ENCODE measurements around the gene NAE1. TPM values are rescaled to one million over a fixed set of nuclear protein-coding genes. Genes with fewer than 3 reads are reported as not detected.

The NAE1 gene
- total RNA-seq, 1 experiment from 2014 or later, result 65.7 TPM

- Mint-ChIP-seq H3K9me3 (ENCODE audit: unreplicated experiment) (no peaks in the 10 kb centered on the region), H3K27ac (ENCODE audit: low read depth, unreplicated experiment) (no peak overlapping the region), H3K4me1 (ENCODE audit: insufficient read depth, unreplicated experiment) (no peaks in the 10 kb centered on the region), H3K27me3 (ENCODE audit: insufficient read depth, unreplicated experiment) (no peaks in the 10 kb centered on the region), H3K36me3 (ENCODE audit: insufficient read depth, unreplicated experiment) (no peaks in the 10 kb centered on the region), H3K4me3 (ENCODE audit: unreplicated experiment) (no peak overlapping the region)
- ChIA-PET CTCF (no interaction called here), POLR2A (no interaction called here)
- intact Hi-C loops (cut with micrococcal nuclease), result no loop called here
- BruUV-seq (replicated peaks), result no TSS peak
- no peak for DNase-seq (ENCODE audit: unreplicated experiment)
- no peak for TF ChIP-seq CTCF (IDR thresholded peaks at IDR 0.05; ENCODE audit: unreplicated experiment)
Measured at GRCh38 chr16:66787427-66787826, 43.3 kb downstream of the NAE1 start.

- TF ChIP-seq CTCF (IDR thresholded peaks at IDR 0.05; ENCODE audit: unreplicated experiment), result no peak
- POLR2A ChIA-PET, result no interaction called here
- BruUV-seq (replicated peaks), result no TSS peak
- H3K36me3 Mint-ChIP-seq (ENCODE audit: insufficient read depth, unreplicated experiment), result no peaks in the 10 kb centered on the region
- CTCF ChIA-PET, result no interaction called here
- no peaks in the 10 kb centered on the region for H3K9me3 Mint-ChIP-seq (ENCODE audit: unreplicated experiment)
- no peak overlapping the region for H3K27ac Mint-ChIP-seq (ENCODE audit: low read depth, unreplicated experiment)
- no peaks in the 10 kb centered on the region for H3K4me1 Mint-ChIP-seq (ENCODE audit: insufficient read depth, unreplicated experiment)
- no peak overlapping the region for H3K4me3 Mint-ChIP-seq (ENCODE audit: unreplicated experiment)
- no peak for DNase-seq (ENCODE audit: unreplicated experiment)
- intact Hi-C loops (cut with micrococcal nuclease), result no loop called here
- H3K27me3 Mint-ChIP-seq (ENCODE audit: insufficient read depth, unreplicated experiment), result no peaks in the 10 kb centered on the region
Measured at GRCh38 chr16:66786551-66786950, 44.2 kb downstream of the NAE1 start.

GRCh38 chr16:66776457-66776856 lies 54.3 kb downstream of the NAE1 start:
- POLR2A ChIA-PET, result interaction anchor here (0.6 to 0.7 kb wide), 2 partner anchors 11 to 22 kb away, joined by 3 to 4 read pairs; no protein-coding TSS in a partner anchor

GRCh38 chr16:66774981-66775380 lies 55.8 kb downstream of the NAE1 start:
- BruUV-seq (replicated peaks), result no TSS peak
- ChIA-PET CTCF (interaction anchor here (0.5 kb wide), 1 partner anchor 36 kb away, joined by 3 read pairs; no protein-coding TSS in a partner anchor), POLR2A (no interaction called here)
- Mint-ChIP-seq H3K36me3 (ENCODE audit: insufficient read depth, unreplicated experiment) (peaks cover 8% of the 10 kb centered on the region), H3K27me3 (ENCODE audit: insufficient read depth, unreplicated experiment) (no peaks in the 10 kb centered on the region), H3K27ac (ENCODE audit: low read depth, unreplicated experiment) (no peak overlapping the region), H3K4me1 (ENCODE audit: insufficient read depth, unreplicated experiment) (no peaks in the 10 kb centered on the region), H3K4me3 (ENCODE audit: unreplicated experiment) (no peak overlapping the region), H3K9me3 (ENCODE audit: unreplicated experiment) (no peaks in the 10 kb centered on the region)
- intact Hi-C loops (cut with micrococcal nuclease), result no loop called here
- DNase-seq (ENCODE audit: unreplicated experiment), result no peak
- no peak for TF ChIP-seq CTCF (IDR thresholded peaks at IDR 0.05; ENCODE audit: unreplicated experiment)

More at GRCh38 chr16:66776457-66776856, 54.3 kb downstream of the NAE1 start:
- no TSS peak for BruUV-seq (replicated peaks)
- Mint-ChIP-seq H3K36me3 (ENCODE audit: insufficient read depth, unreplicated experiment) (peaks cover 8% of the 10 kb centered on the region), H3K9me3 (ENCODE audit: unreplicated experiment) (no peaks in the 10 kb centered on the region), H3K27ac (ENCODE audit: low read depth, unreplicated experiment) (no peak overlapping the region), H3K27me3 (ENCODE audit: insufficient read depth, unreplicated experiment) (no peaks in the 10 kb centered on the region), H3K4me3 (ENCODE audit: unreplicated experiment) (no peak overlapping the region), H3K4me1 (ENCODE audit: insufficient read depth, unreplicated experiment) (no peaks in the 10 kb centered on the region)
- no peak for TF ChIP-seq CTCF (IDR thresholded peaks at IDR 0.05; ENCODE audit: unreplicated experiment)
- intact Hi-C loops (cut with micrococcal nuclease), result no loop called here
- no peak for DNase-seq (ENCODE audit: unreplicated experiment)
- CTCF ChIA-PET, result interaction anchor here (0.9 to 1.5 kb wide), 4 partner anchors 24 to 128 kb away, joined by 3 to 5 read pairs (median 3); partner anchors contain the start of gene NAE1

All from MCF 10A (cell line).